ENCODE data around the gene MCM6.

DNA sequence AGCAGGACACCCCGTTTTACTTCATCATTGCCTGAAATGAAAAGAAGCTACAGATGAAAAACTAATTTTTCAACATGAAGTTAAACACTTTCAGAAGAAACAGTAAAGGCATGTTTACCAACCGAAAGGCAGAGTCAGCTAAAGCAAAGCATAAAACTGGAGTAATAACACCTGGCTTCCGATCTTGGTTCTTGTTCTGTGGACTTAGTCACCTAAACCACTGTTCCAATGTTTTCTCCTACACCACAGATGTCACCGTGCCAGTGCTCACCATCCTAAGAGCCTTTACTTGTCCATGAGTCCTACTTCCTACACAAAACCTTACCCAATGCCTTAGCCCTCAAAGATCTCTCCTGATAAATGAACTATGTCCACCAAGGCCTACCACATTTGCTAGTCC is 13.5 kb downstream of the MCM6 start:
- TF ChIP-seq EZH2phosphoT487 (IDR thresholded peaks at IDR 0.05; ENCODE audit: insufficient read depth, low read depth) (no peak), EZH2 (IDR thresholded peaks at IDR 0.05; ENCODE audit: insufficient read depth, poor library complexity, severe bottlenecking) (no peak)
